GM23338 (cell line): Measurements from ENCODE around the gene CD300LB. TPM values are rescaled to one million over a fixed set of nuclear protein-coding genes. Genes with fewer than 3 reads are reported as not detected.

ENCODE experiments used
- ATAC-seq: fragments of 200-7000 bp; cut with Tn5 transposase; 3 replicates; pipeline ENCODE4 v1.9.1; 2020
- DNase-seq: peaks from one replicate; pipeline ENCODE4 v3.0.0-alpha.2; 2015; ENCODE audit warnings: low spot score
- H2AFZ ChIP-seq: fragments of 200-600 bp; sonication (generic); 2 replicates; pipeline ENCODE4 v1.8.0; 2016; ENCODE audit warnings: antibody characterized with exemption, mild to moderate bottlenecking, moderate library complexity
- H3F3A ChIP-seq: fragments of 200-600 bp; sonication (generic); replicated peaks from 2 replicates; pipeline ENCODE4 v1.8.0; 2017; ENCODE audit warnings: antibody characterized with exemption, mixed run types, low read depth
- H3K27ac ChIP-seq: fragments of 200-600 bp; sonication (generic); 2 replicates; pipeline ENCODE4 v1.6.1; 2016; ENCODE audit warnings: low read depth
- H3K27me3 ChIP-seq: fragments of 200-600 bp; sonication (generic); 2 replicates; pipeline ENCODE4 v1.8.0; 2016; ENCODE audit warnings: mild to moderate bottlenecking, mixed run types, moderate library complexity; ENCODE audit not compliant: insufficient read depth
- H3K36me3 ChIP-seq: fragments of 200-600 bp; sonication (generic); 2 replicates; pipeline ENCODE4 v1.8.0; 2016; ENCODE audit warnings: mild to moderate bottlenecking; ENCODE audit not compliant: insufficient read depth
- H3K4me1 ChIP-seq: fragments of 200-600 bp; sonication (generic); 2 replicates; pipeline ENCODE4 v1.8.0; 2016; ENCODE audit warnings: mild to moderate bottlenecking, moderate library complexity; ENCODE audit not compliant: insufficient read depth
- H3K4me2 ChIP-seq: fragments of 200-600 bp; sonication (generic); 2 replicates; pipeline ENCODE4 v1.7.1; 2017; ENCODE audit warnings: mixed run types
- H3K4me3 ChIP-seq: fragments of 200-600 bp; sonication (generic); 2 replicates; pipeline ENCODE4 v1.6.1; 2016; ENCODE audit warnings: mixed run types
- H3K79me2 ChIP-seq: fragments of 200-600 bp; sonication (generic); replicated peaks from 2 replicates; pipeline ENCODE4 v1.8.0; 2017; ENCODE audit warnings: mild to moderate bottlenecking; ENCODE audit not compliant: insufficient read depth
- H3K9me2 ChIP-seq: fragments of 200-600 bp; sonication (generic); 2 replicates; pipeline ENCODE4 v1.8.0; 2017; ENCODE audit not compliant: insufficient read depth
- H4K20me1 ChIP-seq: fragments of 200-600 bp; sonication (generic); replicated peaks from 2 replicates; pipeline ENCODE4 v1.8.0; 2017; ENCODE audit warnings: mild to moderate bottlenecking; ENCODE audit not compliant: insufficient read depth
- H3K27ac Mint-ChIP-seq: 2 replicates; pipeline ENCODE4 v1.8.0; 2020; ENCODE audit warnings: inconsistent platforms, mild to moderate bottlenecking, moderate library complexity, mixed read lengths
- H3K27me3 Mint-ChIP-seq: 3 replicates; pipeline ENCODE4 v1.8.0; 2022; ENCODE audit warnings: low read depth, mild to moderate bottlenecking, moderate library complexity, mixed read lengths, inconsistent platforms; ENCODE audit not compliant: insufficient read depth, poor library complexity
- H3K36me3 Mint-ChIP-seq: 3 replicates; pipeline ENCODE4 v1.8.0; 2021; ENCODE audit warnings: low read depth, mild to moderate bottlenecking, inconsistent platforms, moderate library complexity, mixed read lengths
- H3K4me1 Mint-ChIP-seq: 3 replicates; pipeline ENCODE4 v1.8.0; 2020; ENCODE audit warnings: mild to moderate bottlenecking, inconsistent platforms, mixed read lengths
- H3K4me3 Mint-ChIP-seq: 3 replicates; pipeline ENCODE4 v1.8.0; 2021; ENCODE audit warnings: moderate library complexity, mild to moderate bottlenecking, inconsistent platforms, mixed read lengths
- H3K9me3 Mint-ChIP-seq: 3 replicates; pipeline ENCODE4 v1.8.0; 2020; ENCODE audit warnings: moderate library complexity, mild to moderate bottlenecking, inconsistent platforms, mixed read lengths
- NANOG ChIP-seq: IDR thresholded peaks from 2 replicates; pipeline ENCODE4 v1.6.1; 2016; ENCODE audit warnings: antibody characterized with exemption, borderline replicate concordance
- ZNF114 ChIP-seq: fragments of 250-450 bp; sonication (Bioruptor Pico); IDR thresholded peaks from 2 replicates; pipeline ENCODE4 v1.5.0; 2020; ENCODE audit warnings: mild to moderate bottlenecking, moderate library complexity
- ZNF462 ChIP-seq: fragments of 250-450 bp; sonication (Bioruptor Pico); IDR thresholded peaks from 2 replicates; pipeline ENCODE4 v1.5.0; 2020; ENCODE audit warnings: mild to moderate bottlenecking, moderate library complexity
- polyA plus RNA-seq: library from polyadenylated mRNA; unstranded; fragments of >200 nt; fragmentation: Nextera tagmentation; extraction: Ambion mirVana; gene quantifications from 2 replicates; pipeline ENCODE4 v1.2.1, GENCODE V29; 2016
- total RNA-seq: library from RNA; depleted of rRNA; stranded (reverse); fragments of >200 nt; shearing (Covaris generic); gene quantifications from 2 replicates; pipeline ENCODE4 v1.2.3, GENCODE V29; 2014
- TF ChIP-seq, protein P1 (sequence below), 2 experiments: fragments of 200-600 bp in 1 of 2; sonication (generic) in 1 of 2; conservative IDR thresholded peaks; 2 replicates each; pipeline versions ENCODE4 v1.5.1 to v1.6.1; 2016 to 2017; ENCODE audit warnings: antibody characterized with exemption in 2 of 2, low read depth in 2 of 2, mild to moderate bottlenecking in 2 of 2, moderate library complexity in 1 of 2

Gene CD300LB
- total and polyA plus RNA-seq, 2 experiments from 2014 or later, result not detected

DNA sequence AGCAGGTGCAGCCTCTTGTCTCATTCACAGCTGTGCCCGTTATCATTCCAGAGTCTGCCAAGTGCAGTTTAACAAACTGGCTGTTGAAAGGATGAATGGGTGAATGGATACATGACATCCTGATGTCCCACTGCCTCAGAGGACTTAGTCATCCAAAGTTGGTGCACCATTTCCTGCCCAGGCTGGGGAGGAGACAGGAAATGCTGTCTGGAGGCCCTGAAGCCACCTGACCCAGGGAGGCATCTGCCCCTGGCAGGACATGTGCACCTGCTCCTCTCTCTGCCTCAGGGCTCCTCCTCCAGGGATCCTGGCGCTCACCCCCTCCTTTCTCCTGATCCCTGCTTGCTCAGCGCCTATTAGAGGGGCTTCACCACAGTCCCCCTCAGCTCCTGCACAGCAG lies 16.5 kb upstream of the CD300LB start (continued):
- TF ChIP-seq ZNF462 (CRISPR knock-in tag), result no peak
- TF ChIP-seq NANOG, result no peak

- no peak overlapping the region for H3K27ac Mint-ChIP-seq
- TF ChIP-seq, protein P1, sequence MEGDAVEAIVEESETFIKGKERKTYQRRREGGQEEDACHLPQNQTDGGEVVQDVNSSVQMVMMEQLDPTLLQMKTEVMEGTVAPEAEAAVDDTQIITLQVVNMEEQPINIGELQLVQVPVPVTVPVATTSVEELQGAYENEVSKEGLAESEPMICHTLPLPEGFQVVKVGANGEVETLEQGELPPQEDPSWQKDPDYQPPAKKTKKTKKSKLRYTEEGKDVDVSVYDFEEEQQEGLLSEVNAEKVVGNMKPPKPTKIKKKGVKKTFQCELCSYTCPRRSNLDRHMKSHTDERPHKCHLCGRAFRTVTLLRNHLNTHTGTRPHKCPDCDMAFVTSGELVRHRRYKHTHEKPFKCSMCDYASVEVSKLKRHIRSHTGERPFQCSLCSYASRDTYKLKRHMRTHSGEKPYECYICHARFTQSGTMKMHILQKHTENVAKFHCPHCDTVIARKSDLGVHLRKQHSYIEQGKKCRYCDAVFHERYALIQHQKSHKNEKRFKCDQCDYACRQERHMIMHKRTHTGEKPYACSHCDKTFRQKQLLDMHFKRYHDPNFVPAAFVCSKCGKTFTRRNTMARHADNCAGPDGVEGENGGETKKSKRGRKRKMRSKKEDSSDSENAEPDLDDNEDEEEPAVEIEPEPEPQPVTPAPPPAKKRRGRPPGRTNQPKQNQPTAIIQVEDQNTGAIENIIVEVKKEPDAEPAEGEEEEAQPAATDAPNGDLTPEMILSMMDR (conservative IDR thresholded peaks at IDR 0.05; ENCODE audit: low read depth in 2 of 2), result 0 out of 4 replicates have a peak, but pooled peaks of 1 of the 2 experiments have one; percentile 26
- no peak for TF ChIP-seq ZNF114 (CRISPR knock-in tag)
- ATAC-seq (no peak), DNase-seq (no peak)
- Histone ChIP-seq H3K36me3 (no peaks in the 10 kb centered on the region), H2AFZ (no peak overlapping the region), H3F3A (no peaks in the 10 kb centered on the region), H4K20me1 (no peaks in the 10 kb centered on the region), H3K4me3 (no peak overlapping the region), H3K27ac (no peak overlapping the region), H3K4me2 (no peak overlapping the region), H3K9me2 (no peaks in the 10 kb centered on the region), H3K4me1 (no peaks in the 10 kb centered on the region), H3K79me2 (no peaks in the 10 kb centered on the region), H3K27me3 (no peaks in the 10 kb centered on the region)
- H3K4me1 Mint-ChIP-seq, result peaks cover 5% of the 10 kb centered on the region; the same call in 1 of the 3 replicates
- H3K36me3 Mint-ChIP-seq, result no peaks in the 10 kb centered on the region
- H3K27me3 Mint-ChIP-seq, result peaks cover 11% of the 10 kb centered on the region
- H3K4me3 Mint-ChIP-seq, result no peak overlapping the region
- H3K9me3 Mint-ChIP-seq, result no peaks in the 10 kb centered on the region
Measured at GRCh38 chr17:74547264-74547663, 16.0 kb upstream of the CD300LB start.
